ENCODE data around the gene B2M. TPM values are rescaled to one million over a fixed set of nuclear protein-coding genes. Genes with fewer than 3 reads are reported as not detected.
"Not testable (repeated sequence)": the region's sequence is repeated elsewhere in the genome, so short reads cannot be mapped to it uniquely, and the experiment has no call there.

The B2M gene
- total RNA-seq, 2 experiments from 2014 or later: 6,098 to 6,314 TPM

GRCh38 chr15:44715797-44716334 lies 4.5 kb downstream of the B2M start:
- Mint-ChIP-seq H3K9me3 (peaks cover 3% of the 10 kb centered on the region), H3K36me3 (peaks cover 87% of the 10 kb centered on the region), H3K27ac (peak overlapping the region; percentile 92), H3K4me1 (ENCODE audit: low read depth) (peaks cover 68% of the 10 kb centered on the region), H3K4me3 (peak overlapping the region; percentile 88), H3K27me3 (peaks cover 5% of the 10 kb centered on the region)
- DNase-seq: no peak
- POLR2A ChIA-PET: interaction anchor here (1.4 to 18.2 kb wide), 3 partner anchors 13 to 69 kb away, joined by 4 to 1161 read pairs (median 400); partner anchors contain the start of genes SPG11 and TRIM69
- intact Hi-C loops (cut with micrococcal nuclease): no loop called here
- CTCF ChIA-PET: interaction anchor here (0.5 to 16.5 kb wide), 5 partner anchors 9 to 52 kb away, joined by 4 to 312 read pairs (median 155); partner anchors contain the start of genes SPG11 and TRIM69

- Mint-ChIP-seq H3K4me3 (peak overlapping the region; percentile 88), H3K9me3 (peaks cover 3% of the 10 kb centered on the region), H3K27me3 (peaks cover 3% of the 10 kb centered on the region), H3K36me3 (peaks cover 75% of the 10 kb centered on the region), H3K4me1 (ENCODE audit: low read depth) (peaks cover 80% of the 10 kb centered on the region), H3K27ac (peak overlapping the region; percentile 92)
- DNase-seq: no peak
- ChIA-PET POLR2A (interaction anchor here (14.1 to 18.2 kb wide), 2 partner anchors 12 to 52 kb away, joined by 400 to 1161 read pairs; partner anchors contain the start of genes SPG11 and TRIM69), CTCF (interaction anchor here (0.7 to 16.5 kb wide), 4 partner anchors 13 to 70 kb away, joined by 3 to 312 read pairs (median 160); partner anchors contain the start of genes SPG11 and TRIM69)
- intact Hi-C loops (cut with micrococcal nuclease): no loop called here
Measured at GRCh38 chr15:44716983-44717602, 5.8 kb downstream of the B2M start.

GRCh38 chr15:44718180-44718926 lies 7.0 kb downstream of the B2M start:
- POLR2A ChIA-PET: interaction anchor here (0.8 to 21.9 kb wide), 4 partner anchors 5 to 53 kb away, joined by 3 to 1161 read pairs (median 780); partner anchors contain the start of genes B2M, PATL2, SPG11 and TRIM69
- H3K36me3 Mint-ChIP-seq: peaks cover 64% of the 10 kb centered on the region
- peaks cover 2% of the 10 kb centered on the region for H3K27me3 Mint-ChIP-seq

GRCh38 chr15:44718927-44719292 lies 7.6 kb downstream of the B2M start:
- DNase-seq: peak; percentile 31
- intact Hi-C loops (cut with micrococcal nuclease): loop anchor here (1.0 to 2.0 kb wide), 3 partner anchors 8 to 16 kb away; partner anchors contain the start of genes B2M and PATL2
- Mint-ChIP-seq H3K9me3 (no peaks in the 10 kb centered on the region), H3K27ac (peak overlapping the region; percentile 92), H3K4me1 (ENCODE audit: low read depth) (peaks cover 87% of the 10 kb centered on the region), H3K27me3 (no peaks in the 10 kb centered on the region), H3K4me3 (peak overlapping the region; percentile 47), H3K36me3 (peaks cover 60% of the 10 kb centered on the region)
- ChIA-PET CTCF (interaction anchor here (1.1 to 16.5 kb wide), 4 partner anchors 11 to 67 kb away, joined by 3 to 312 read pairs (median 106); partner anchors contain the start of genes SPG11 and TRIM69), POLR2A (interaction anchor here (0.8 to 21.9 kb wide), 5 partner anchors 5 to 173 kb away, joined by 3 to 1161 read pairs (median 400); partner anchors contain the start of genes B2M, PATL2, SPG11 and TRIM69)

More at GRCh38 chr15:44718180-44718926, 7.0 kb downstream of the B2M start:
- intact Hi-C loops (cut with micrococcal nuclease): loop anchor here (2.0 kb wide), 1 partner anchor 16 kb away; no protein-coding TSS in a partner anchor
- Mint-ChIP-seq H3K4me1 (ENCODE audit: low read depth) (peaks cover 84% of the 10 kb centered on the region), H3K27ac (peak overlapping the region; percentile 92), H3K9me3 (peaks cover 2% of the 10 kb centered on the region), H3K4me3 (peak overlapping the region; percentile 36)
- CTCF ChIA-PET: interaction anchor here (1.1 to 16.5 kb wide), 4 partner anchors 11 to 68 kb away, joined by 3 to 312 read pairs (median 106); partner anchors contain the start of genes SPG11 and TRIM69
- peak; percentile 47 for DNase-seq

- ChIA-PET CTCF (interaction anchor here (1.1 to 16.5 kb wide), 4 partner anchors 10 to 67 kb away, joined by 3 to 312 read pairs (median 106); partner anchors contain the start of genes SPG11 and TRIM69), POLR2A (interaction anchor here (0.9 to 21.9 kb wide), 6 partner anchors 6 to 173 kb away, joined by 3 to 1161 read pairs (median 202); partner anchors contain the start of genes B2M, PATL2, SPG11 and TRIM69)
- intact Hi-C loops (cut with micrococcal nuclease): loop anchor here (1.0 to 2.0 kb wide), 3 partner anchors 8 to 15 kb away; partner anchors contain the start of genes B2M and PATL2
- peaks cover 89% of the 10 kb centered on the region for H3K4me1 Mint-ChIP-seq (ENCODE audit: low read depth)
- H3K9me3 Mint-ChIP-seq: no peaks in the 10 kb centered on the region
- peak; percentile 87 for DNase-seq
- H3K4me3 Mint-ChIP-seq: peak overlapping the region; percentile 47
- H3K36me3 Mint-ChIP-seq: peaks cover 54% of the 10 kb centered on the region
- H3K27ac Mint-ChIP-seq: peak overlapping the region; percentile 92
- no peaks in the 10 kb centered on the region for H3K27me3 Mint-ChIP-seq
Measured at GRCh38 chr15:44719293-44719999, 8.1 kb downstream of the B2M start.

GRCh38 chr15:44720000-44720435 lies 8.7 kb downstream of the B2M start:
- POLR2A ChIA-PET: interaction anchor here (1.1 to 21.9 kb wide), 5 partner anchors 6 to 55 kb away, joined by 3 to 1161 read pairs (median 400); partner anchors contain the start of genes B2M, PATL2, SPG11 and TRIM69
- not testable (repeated sequence) for H3K9me3 Mint-ChIP-seq, H3K27me3 Mint-ChIP-seq
- peak; percentile 59 for DNase-seq
- intact Hi-C loops (cut with micrococcal nuclease): loop anchor here (1.0 to 10.0 kb wide), 5 partner anchors 8 to 895 kb away; partner anchors contain the start of genes B2M, MFAP1, PATL2 and WDR76
- Mint-ChIP-seq H3K4me3 (peak overlapping the region; percentile 36), H3K36me3 (peaks cover 48% of the 10 kb centered on the region), H3K27ac (peak overlapping the region; percentile 92), H3K4me1 (ENCODE audit: low read depth) (peaks cover 90% of the 10 kb centered on the region)
- CTCF ChIA-PET: interaction anchor here (0.6 to 16.5 kb wide), 4 partner anchors 10 to 56 kb away, joined by 3 to 312 read pairs (median 106); partner anchors contain the start of genes SPG11 and TRIM69

GRCh38 chr15:44720460-44721176 lies 9.3 kb downstream of the B2M start:
- DNase-seq: peak; percentile 43
- peaks cover 46% of the 10 kb centered on the region for H3K36me3 Mint-ChIP-seq
- intact Hi-C loops (cut with micrococcal nuclease): loop anchor here (10.0 kb wide), 2 partner anchors 416 to 896 kb away; partner anchors contain the start of genes MFAP1 and WDR76

GRCh38 chr15:44722011-44722410 lies 10.7 kb downstream of the B2M start:
- H3K4me3 Mint-ChIP-seq: peak overlapping the region; percentile 20
- H3K27me3 Mint-ChIP-seq: no peaks in the 10 kb centered on the region
- no peaks in the 10 kb centered on the region for H3K9me3 Mint-ChIP-seq
- peak overlapping the region; percentile 92 for H3K27ac Mint-ChIP-seq
- intact Hi-C loops (cut with micrococcal nuclease): loop anchor here (10.0 kb wide), 2 partner anchors 417 to 897 kb away; partner anchors contain the start of genes MFAP1 and WDR76
- peaks cover 38% of the 10 kb centered on the region for H3K36me3 Mint-ChIP-seq
- CTCF ChIA-PET: interaction anchor here (0.8 to 16.5 kb wide), 5 partner anchors 9 to 133 kb away, joined by 4 to 312 read pairs (median 10); partner anchors contain the start of genes B2M, PATL2, SPG11 and TRIM69
- DNase-seq: no peak
- POLR2A ChIA-PET: interaction anchor here (1.1 to 21.9 kb wide), 4 partner anchors 7 to 57 kb away, joined by 6 to 1161 read pairs (median 780); partner anchors contain the start of genes B2M, PATL2, SPG11 and TRIM69
- H3K4me1 Mint-ChIP-seq (ENCODE audit: low read depth): peaks cover 86% of the 10 kb centered on the region

More at GRCh38 chr15:44720460-44721176, 9.3 kb downstream of the B2M start:
- Mint-ChIP-seq H3K4me1 (ENCODE audit: low read depth) (peaks cover 89% of the 10 kb centered on the region), H3K9me3 (no peaks in the 10 kb centered on the region), H3K27me3 (no peaks in the 10 kb centered on the region), H3K4me3 (peak overlapping the region; percentile 36), H3K27ac (peak overlapping the region; percentile 92)
- ChIA-PET POLR2A (interaction anchor here (1.1 to 21.9 kb wide), 5 partner anchors 7 to 56 kb away, joined by 3 to 1161 read pairs (median 400); partner anchors contain the start of genes B2M, PATL2, SPG11 and TRIM69), CTCF (interaction anchor here (0.6 to 16.5 kb wide), 6 partner anchors 9 to 174 kb away, joined by 3 to 312 read pairs (median 34); partner anchors contain the start of genes B2M, PATL2, SPG11 and TRIM69)

GRCh38 chr15:44726136-44726535 lies 14.8 kb downstream of the B2M start:
- H3K4me1 Mint-ChIP-seq (ENCODE audit: low read depth): peaks cover 63% of the 10 kb centered on the region
- no peaks in the 10 kb centered on the region for H3K9me3 Mint-ChIP-seq
- H3K27ac Mint-ChIP-seq: peak overlapping the region; percentile 100
- H3K4me3 Mint-ChIP-seq: peak overlapping the region; percentile 96
- intact Hi-C loops (cut with micrococcal nuclease): loop anchor here (2.0 to 10.0 kb wide), 6 partner anchors 25 to 901 kb away; partner anchors contain the start of genes CTDSPL2, EIF3J, MFAP1 and WDR76
- H3K27me3 Mint-ChIP-seq: no peaks in the 10 kb centered on the region
- DNase-seq: peak; percentile 44
- ChIA-PET POLR2A (interaction anchor here (0.8 to 21.9 kb wide), 5 partner anchors 11 to 62 kb away, joined by 6 to 1161 read pairs (median 83); partner anchors contain the start of genes B2M, PATL2, SPG11 and TRIM69), CTCF (interaction anchor here (1.1 to 8.4 kb wide), 5 partner anchors 11 to 147 kb away, joined by 3 to 155 read pairs (median 33); partner anchors contain the start of genes B2M, PATL2, SPG11 and TRIM69)
- peaks cover 26% of the 10 kb centered on the region for H3K36me3 Mint-ChIP-seq

All from activated CD4-positive, alpha-beta memory T cell treated with anti-CD3 and anti-CD28 coated beads for 36 hours (primary cell).